ENCODE measurements around the gene CCNL1.
"Not testable (repeated sequence)": the region's sequence is repeated elsewhere in the genome, so short reads cannot be mapped to it uniquely, and the experiment has no call there.

The CCNL1 gene

DNA sequence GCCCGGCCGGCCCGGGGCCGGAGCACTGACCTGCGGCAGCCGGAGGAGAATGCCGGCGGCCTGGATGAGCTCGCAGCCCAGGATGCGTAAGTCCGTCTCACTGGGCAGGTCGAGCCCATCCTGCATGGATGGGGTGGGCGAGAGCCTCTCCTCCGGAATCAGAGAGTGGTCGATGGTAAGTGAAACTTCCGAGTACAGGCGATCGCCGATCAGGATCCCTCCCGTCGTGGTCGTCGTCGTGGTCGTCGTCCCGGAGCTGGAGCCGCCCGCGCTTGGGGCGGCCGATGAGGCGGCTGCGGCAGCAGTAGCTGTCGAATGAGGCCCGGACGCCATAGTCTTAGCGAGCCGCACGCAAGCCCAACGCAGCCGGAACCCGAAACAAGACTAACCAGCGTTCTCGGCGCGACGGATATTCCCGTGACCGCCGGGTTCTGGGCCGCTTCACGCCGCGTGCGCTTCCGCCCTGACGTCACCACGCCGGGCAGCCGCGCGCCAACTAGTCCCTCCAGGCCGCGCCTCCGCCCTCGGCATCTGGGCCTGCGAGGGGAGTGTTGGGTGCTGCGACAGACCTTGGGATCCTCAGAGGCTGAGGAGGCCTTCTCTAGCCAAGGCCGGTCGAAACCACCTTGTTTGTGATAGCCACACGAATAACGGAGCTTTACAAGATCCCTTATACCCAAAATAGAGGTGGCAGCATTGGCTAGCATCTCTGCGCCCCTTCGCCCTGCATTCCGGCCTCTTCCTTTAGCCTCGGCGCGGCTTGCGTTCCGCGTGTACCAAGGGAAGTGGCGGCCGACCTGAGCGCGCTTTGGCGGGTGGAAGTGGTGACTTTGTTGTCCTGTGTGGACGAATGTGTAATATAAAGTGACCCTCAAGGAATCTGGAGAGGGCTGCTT is at the start of gene CCNL1:
Gene CCNL1 (minus strand): TSS at position 386 of the 896 bp plus-strand sequence. CDS start 53 bp downstream, at position 333.
- peak; percentile 89 for DNase-seq

DNA sequence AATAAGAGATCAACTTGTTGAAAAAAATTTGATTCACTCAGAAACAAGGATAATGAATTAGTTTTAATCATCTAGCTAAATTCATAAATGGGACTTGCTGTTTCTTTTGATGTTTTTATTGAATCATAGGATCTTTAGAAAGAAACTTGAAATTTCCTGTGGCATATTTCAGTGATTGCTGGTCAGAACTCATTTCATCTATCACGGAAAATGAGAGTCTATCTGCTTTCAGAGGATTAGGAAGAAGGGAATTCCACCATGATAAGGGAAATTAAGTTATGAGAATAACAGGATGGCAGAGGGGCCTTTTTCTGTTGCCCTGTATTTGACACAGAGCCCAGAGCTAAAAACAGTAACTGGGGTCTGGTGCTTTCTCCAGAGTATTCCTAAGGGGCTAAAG is 44.9 kb upstream of the CCNL1 start:
- DNase-seq, result no peak

DNA sequence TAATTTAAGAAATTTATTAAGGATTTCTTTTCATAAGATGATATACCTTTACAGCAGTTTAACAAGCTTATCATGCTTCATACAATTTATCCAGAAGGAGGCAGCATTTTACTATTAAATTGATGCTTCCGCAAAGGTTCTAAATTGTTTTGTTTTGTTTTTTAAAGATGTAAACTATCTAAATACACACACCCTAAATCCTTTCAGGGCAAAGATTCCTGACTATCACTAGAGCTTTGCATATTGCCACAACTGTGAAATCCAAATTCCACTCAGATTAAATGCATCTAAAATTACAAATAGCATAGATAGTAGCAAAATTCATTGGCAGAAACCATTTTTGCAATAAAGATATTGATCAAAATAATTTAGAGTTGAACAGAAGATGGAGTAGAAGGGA is 44.5 kb upstream of the CCNL1 start:
- no peak for DNase-seq

DNA sequence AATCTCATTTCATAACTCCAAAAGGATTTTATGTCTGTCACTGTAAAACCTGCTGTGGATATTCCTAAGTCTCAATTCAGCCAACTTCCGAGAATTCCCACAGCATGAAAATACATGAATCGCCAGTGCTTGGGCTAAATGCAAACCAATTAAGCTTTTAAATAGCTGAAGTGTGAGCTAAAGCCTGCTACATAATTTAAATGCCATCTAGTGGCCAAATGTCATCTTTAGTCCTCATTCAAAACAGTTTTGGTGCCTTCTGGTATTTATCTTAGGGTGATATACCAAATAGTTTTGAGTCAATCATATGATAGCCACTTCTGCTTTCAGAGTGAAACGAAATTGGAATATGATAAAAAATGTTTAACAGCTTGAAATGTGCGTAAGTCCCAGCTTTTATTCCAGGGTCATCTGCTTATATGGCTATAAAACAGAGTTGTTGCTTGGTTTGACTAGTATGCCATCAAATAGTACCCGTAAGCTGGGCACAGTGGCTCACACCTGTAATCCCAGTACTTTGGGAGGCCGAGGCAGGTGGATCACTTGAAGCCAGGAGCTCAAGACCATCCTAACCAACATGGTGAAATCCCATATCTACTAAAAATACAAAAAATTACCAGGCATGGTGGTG is 41.8 kb upstream of the CCNL1 start:
- DNase-seq, result no peak

DNA sequence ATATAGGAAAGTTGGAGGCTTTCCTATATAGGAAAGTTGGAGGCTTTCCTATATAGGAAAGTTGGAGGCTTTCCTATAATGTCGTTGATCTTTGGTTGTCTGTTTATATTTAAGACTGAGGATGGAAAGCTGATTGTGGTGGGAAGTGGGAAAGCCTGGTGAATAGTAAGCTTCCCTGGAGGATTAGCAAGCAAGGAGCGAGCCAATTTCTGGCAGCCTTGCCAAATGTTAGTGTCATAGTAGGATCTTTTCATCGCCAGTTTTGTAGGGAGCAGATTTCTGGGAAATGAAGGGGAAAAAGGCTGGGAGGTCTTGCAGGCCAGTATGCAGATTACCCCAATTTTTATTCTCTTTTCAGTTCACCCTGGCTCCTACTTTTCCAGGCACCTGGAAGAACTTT is 39.9 kb upstream of the CCNL1 start:
- DNase-seq, result no peak

DNA sequence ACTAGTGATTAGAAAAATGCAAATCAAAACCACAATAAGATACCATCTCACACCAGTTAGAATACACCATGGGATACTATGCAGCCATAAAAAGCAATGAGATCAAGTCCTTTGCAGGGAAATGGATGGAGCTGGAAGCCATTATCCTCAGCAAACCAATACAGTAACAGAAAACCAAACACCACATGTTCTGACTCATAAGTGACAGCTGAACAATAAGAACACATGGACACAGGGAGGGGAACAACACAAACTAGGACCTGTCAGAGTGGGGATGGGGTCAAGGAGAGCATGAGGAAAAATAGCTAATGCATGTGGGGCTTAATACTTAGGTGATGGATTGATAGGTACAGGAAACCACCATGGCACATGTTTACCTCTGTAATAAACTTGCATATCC is 36.0 kb upstream of the CCNL1 start:
- no peak for DNase-seq

DNA sequence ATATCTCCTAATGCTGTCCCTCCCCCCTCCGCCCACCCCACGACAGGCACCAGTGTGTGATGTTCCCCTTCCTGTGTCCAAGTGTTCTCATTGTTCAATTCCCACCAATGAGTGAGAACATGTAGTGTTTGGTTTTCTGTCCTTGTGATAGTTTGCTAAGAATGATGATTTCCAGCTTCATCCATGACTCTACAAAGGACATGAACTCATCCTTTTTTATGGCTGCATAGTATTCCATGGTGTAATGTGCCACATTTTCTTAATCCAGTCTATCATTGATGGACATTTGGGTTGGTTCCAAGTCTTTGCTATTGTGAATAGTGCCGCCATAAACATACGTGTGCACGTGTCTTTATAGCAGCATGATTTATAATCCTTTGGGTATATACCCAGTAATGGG is 31.2 kb upstream of the CCNL1 start:
- DNase-seq, result not testable (repeated sequence)

DNA sequence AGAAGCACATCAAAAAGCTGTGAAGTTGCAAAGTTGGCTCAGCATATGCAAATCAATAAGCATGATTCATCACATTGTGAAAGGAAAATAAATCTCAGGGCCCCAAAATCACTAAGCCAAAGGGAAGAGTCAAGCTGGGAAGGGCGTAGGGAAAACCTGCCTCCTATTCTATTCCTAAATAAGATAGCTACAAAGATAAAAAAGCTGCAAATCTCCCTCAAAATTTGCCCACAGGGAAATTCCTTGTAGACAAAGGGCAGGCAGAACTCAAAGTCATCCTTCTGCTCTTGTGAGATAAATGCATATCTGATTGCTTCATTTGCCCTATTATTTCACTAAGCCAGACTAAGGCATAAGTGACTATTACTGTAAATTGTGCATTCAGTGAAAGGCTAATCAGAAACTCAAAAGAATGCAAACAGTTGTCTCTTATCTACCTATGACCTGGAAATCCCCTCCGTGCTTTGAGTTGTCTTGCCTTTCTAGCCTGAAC is 30.5 kb upstream of the CCNL1 start:
- no peak for DNase-seq

DNA sequence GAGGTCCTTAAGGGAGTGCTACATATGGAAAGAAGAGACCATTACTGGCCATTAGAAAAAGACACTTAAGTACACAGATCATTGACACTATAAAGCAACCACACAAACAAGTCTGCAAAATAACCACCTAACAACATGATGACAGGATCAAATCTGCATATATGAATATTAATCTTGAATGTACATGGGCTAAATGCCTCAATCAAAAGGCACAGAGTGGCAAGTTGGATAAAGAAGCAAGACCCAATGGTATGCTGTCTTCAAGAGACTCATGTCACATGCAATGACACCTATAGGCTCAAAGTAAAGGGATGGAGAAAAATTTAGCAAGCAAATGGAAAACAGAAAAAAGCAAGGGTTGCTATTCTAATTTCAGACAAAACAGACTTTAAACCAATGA is 28.4 kb upstream of the CCNL1 start:
- no peak for DNase-seq

DNA sequence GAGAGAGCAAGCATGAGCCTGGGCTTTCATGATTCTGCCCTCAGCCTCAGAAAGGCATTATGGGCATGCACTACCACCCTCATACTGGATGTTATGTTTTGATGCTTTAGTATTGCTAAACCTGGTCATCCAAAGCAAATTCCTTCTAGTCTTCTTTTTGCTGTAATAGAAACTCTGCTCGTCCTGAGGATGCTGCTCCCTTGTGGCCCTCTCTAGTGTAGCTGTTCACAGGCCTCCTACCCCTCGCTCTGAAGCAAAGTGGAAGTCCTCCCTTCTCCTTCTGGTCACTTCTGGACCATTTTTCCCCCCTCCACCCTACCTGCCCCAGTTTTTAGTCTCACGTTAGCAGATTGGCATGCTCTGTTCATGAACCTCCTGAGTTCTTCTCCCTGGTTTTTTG is 22.9 kb upstream of the CCNL1 start:
- no peak for DNase-seq

DNA sequence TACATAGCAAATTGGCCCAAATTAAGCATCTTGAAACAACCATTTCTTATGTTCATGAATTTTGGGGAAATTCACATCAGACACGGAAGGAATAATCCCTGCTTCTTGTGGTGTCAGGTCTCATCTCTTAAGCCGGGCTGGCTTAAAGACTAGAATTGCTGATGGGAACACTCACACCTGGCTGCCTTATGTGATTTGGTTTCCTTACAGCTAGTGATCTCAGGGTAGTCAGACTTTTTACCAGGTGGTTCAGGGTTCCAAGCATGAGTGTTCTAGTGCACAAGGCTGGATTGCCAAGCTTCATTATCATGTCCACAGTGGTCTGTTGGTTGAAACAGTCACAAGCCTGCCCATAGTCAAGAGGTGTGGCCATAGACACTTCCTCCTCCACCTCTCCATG is 20.3 kb upstream of the CCNL1 start:
- no peak for DNase-seq

DNA sequence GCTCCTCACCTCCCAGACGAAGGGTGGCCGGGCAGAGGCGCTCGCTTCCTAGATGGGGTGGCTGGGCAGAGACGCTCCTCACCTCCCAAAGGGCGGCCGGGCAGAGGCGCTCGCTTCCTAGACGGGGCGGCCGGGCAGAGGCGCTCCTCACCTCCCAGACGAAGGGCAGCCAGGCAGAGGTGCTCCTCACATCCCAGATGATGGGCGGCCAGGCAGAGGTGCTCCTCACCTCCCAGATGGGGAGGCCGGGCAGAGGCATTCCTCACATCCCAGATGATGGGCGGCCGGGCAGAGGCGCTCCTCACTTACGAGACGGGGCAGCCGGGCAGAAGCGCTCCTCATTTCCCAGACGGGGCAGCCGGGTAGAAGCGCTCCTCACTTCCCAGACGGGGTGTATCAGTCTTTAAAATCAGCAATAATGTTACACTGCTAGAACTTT is 19.4 kb upstream of the CCNL1 start:
- no peak for DNase-seq

DNA sequence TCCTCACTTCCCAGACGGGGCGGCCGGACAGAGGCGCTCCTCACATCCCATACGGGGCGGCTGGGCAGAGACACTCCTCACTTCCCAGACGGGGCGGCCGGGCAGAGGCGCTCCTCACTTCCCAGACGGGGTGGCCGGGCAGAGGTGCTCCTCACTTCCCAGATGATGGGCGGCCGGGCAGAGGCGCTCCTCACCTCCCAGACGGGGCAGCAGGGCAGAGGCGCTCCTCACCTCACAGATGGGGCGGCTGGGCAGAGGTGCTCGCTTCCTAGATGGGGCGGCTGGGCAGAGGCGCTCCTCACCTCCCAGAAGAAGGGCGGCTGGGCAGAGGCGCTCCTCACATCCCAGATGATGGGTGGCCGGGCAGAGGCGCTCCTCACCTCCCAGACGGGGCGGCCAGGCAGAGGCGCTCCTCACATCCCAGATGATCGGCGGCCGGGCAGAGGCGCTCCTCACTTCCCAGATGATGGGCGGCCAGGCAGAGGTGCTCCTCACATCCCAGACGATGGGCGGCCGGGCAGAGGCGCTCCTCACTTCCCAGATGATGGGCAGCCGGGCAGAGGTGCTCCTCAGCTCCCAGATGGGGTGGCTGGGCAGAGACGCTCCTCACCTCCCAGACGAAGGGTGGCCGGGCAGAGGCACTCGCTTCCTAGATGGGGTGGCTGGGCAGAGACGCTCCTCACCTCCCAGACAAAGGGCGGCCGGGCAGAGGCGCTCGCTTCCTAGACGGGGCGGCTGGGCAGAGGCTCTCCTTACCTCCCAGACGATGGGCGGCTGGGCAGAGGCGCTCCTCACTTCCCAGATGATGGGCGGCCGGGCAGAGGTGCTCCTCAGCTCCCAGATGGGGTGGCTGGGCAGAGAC is 18.8 kb upstream of the CCNL1 start:
- not testable (repeated sequence) for DNase-seq

DNA sequence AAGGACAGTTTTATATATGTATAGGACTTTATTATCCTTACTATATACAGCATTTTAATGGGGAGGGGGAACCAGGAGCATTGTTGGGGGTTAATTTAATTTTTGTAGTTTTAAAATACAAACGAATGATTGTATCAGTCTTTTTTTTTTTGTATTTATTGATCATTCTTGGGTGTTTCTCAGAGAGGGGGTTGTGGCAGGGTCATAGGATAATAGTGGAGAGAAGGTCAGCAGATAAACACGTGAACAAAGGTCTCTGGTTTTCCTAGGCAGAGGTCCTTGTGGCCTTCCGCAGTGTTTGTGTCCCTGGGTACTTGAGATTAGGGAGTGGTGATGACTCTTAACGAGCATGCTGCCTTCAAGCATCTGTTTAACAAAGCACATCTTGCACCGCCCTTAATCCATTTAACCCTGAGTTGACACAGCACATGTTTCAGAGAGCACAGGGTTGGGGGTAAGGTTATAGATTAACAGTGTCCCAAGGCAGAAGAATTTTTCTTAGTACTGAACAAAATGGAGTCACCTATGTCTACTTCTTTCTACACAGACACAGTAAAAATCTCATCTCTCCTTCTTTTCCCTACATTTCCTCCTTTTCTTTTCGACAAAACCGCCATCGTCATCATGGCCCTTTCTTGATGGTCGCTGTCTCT is 18.0 kb upstream of the CCNL1 start:
- not testable (repeated sequence) for DNase-seq

DNA sequence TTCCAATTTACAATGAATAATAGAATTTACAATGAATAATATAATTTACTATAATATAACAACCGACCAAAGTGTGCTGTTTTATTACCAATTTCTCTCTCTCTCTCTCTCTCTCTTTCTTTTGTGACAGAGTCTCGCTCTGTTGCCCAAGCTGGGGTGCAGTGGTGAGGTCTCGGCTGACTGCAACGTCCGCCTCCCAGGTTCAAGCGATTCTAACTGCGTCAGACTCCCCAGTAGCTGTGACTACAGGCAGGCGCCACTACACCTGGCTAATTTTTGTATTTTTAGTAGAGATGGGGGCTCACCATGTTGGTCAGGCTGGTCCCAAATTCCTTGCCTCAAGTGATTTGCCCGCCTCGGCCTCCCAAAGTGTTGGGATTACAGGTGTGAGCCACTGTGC is 17.0 kb upstream of the CCNL1 start:
- no peak for DNase-seq

DNA sequence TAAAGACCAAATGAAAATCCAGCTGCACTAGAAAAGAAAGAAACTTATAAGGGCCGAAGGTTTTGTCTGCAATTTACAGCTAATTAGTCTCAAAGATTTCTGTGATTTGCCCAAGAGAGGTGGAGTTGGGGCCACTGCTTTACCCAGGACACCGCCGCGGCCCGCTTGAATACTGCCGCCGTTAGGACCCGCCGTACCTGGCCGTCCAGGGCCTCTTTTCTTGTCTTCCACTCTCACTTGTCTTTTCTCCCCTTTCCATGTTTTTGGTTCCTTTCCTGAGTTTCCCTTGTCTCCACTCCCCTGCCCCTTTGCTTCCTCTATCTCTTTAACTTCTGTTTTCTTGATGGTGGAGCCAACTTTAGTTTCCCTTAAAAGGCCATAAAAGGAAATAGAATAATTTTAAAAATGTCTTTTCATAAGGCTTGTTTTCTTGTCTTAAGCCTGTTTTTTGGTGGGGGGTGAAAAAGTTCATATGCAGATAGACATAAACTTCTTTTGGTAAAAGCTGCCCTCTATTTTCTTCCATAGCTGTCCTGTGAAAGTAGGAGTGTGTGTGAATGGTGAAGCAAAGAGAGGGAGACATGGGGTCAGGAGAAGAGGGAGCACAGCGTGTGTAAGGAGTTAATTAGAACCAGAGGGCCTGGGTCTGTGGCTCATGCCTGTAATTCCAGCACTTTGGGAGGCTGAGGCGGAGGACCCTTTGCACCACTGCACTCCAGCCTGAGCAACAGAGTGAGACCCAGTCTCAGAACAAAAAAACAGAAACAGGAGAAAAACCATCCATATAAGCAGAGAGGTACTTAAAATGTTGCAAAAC is 16.0 kb upstream of the CCNL1 start:
- peak; percentile 64 for DNase-seq

DNA sequence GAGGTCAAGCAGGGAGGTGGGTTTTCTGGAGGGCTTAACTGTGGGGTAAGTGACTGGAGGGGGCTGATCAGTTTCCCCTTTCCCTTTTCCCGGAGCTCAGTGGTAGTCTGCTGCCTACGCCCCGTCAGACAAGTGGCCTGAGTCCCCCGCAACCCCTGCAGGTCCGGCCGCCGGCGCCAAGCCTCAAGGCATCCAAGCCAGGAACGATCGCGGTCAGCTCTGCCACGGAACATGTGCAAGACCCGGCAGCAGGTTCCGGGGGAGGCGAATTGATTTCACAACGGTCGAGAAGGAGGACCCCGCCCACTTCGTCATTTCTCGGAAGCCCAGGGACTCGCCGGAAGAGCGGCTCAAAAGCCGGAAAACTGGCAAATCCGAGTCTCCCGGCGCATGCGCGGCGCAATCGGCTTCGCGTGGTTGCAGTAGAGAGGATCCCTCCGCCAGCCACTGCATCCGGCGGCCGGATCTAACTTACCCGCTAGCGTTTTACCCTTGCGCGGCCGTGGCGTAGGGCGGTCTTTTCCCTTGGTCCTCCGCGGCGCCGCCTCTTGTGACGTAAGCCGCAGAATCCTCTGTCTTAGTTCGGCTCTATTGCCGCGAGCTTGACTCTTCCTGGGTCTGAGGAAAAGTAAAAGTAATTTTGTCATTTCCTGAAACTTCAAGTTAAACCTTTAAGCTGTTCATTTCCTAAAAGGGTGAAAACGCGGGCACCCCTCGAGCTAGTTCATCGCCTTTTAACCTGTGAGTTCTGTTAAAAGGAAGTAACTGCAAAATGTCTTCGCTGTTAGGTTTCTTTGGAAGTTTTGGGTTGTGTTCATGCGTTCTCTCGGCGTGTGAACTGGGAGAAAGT is 14.9 kb upstream of the CCNL1 start:
- peak; percentile 99 for DNase-seq

DNA sequence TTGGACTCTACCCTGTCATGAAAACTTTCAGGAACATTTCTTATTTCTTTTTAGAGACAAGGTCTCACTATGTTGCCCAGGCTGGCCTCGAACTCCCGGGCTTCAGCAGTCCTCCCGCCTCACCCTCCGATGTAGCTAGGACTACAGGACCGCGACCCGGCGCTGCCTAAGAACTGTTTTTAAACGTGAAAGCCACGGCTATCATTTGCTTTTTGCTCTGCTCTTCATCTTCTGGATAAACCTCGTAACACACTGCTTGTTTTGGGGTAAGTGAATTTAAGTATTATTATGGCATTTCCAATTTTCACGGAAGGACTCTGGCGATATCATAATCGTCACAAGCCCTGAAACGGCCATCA is 14.3 kb upstream of the CCNL1 start:
- DNase-seq, result peak; percentile 82

DNA sequence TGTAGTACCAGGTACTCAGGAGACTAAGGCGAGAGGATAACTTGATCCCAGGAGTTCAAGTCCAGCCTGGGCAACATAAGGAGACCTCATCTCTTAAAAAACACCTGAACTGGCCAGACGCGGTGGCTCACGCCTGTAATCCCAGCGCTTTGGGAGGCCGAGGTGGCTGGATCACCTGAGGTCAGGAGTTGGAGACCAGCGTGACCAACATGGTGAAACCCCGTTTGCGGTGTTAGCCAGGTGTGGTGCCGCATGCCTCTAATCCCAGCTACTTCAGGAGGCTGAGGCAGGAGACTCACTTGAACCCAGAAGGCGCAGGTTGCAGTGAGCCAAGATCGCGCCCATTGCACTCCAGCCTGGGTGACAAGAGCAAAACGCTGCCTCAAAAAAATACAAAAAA is 13.4 kb upstream of the CCNL1 start:
- not testable (repeated sequence) for DNase-seq

DNA sequence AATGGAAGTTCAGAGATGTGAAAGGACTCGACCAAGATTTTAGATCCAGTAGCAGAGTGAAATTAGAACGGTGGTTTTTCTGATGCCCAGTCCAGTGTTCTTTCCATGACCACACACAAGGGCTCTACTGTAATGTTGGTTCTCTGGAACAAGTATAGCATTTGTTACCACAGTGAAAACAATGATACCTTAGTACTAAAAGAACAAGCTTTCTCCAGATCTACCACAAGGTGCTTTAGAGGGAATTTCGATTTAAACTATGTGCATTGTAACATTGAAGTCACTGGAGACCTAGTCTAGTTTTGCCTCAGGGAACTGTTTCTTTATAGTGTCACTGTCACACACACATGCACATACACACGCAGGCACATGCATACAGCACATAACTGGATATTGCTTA is 12.8 kb upstream of the CCNL1 start:
- no peak for DNase-seq

DNA sequence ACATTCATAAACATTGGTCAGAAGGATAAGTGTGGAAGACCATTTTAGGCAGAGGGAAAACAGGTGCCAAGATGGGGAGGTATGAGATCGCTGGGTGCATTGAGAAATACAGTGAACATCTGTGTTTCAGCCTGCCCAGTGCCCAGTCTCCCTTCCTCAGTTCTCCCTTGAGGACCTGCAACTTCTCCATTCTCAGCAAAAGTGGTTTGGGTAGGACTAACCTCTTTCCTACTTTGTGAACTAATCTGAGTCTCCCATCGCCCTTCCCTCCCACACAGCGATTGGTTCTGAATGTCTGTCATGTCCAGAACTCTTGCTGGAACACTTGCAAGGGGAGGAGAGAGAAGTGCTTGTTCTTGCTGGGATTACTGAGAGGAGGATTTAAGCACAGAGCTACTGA is 10.9 kb upstream of the CCNL1 start:
- no peak for DNase-seq
